ENCODE measurements around the gene METRNL. TPM values are rescaled to one million over a fixed set of nuclear protein-coding genes. Genes with fewer than 3 reads are reported as not detected.

The METRNL gene
- total and polyA plus RNA-seq, 8 donors: 12.7 to 61.8 (median 19.2) TPM

GRCh38 chr17:83034525-83034924 lies 44.9 kb upstream of the METRNL start:
- peaks cover 0 to 59% of the 10 kb centered on the region in 2 donors for H3K36me3 ChIP-seq
- H3K9me3 ChIP-seq: no peaks in the 10 kb centered on the region
- ATAC-seq (no peak), DNase-seq (no peak)
- H3K27me3 ChIP-seq: no peaks in the 10 kb centered on the region
- H3K4me1 ChIP-seq: no peaks in the 10 kb centered on the region
- intact Hi-C loops (cut with DNase I): no loop called here
- TF ChIP-seq, protein P1, sequence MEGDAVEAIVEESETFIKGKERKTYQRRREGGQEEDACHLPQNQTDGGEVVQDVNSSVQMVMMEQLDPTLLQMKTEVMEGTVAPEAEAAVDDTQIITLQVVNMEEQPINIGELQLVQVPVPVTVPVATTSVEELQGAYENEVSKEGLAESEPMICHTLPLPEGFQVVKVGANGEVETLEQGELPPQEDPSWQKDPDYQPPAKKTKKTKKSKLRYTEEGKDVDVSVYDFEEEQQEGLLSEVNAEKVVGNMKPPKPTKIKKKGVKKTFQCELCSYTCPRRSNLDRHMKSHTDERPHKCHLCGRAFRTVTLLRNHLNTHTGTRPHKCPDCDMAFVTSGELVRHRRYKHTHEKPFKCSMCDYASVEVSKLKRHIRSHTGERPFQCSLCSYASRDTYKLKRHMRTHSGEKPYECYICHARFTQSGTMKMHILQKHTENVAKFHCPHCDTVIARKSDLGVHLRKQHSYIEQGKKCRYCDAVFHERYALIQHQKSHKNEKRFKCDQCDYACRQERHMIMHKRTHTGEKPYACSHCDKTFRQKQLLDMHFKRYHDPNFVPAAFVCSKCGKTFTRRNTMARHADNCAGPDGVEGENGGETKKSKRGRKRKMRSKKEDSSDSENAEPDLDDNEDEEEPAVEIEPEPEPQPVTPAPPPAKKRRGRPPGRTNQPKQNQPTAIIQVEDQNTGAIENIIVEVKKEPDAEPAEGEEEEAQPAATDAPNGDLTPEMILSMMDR (IDR thresholded peaks at IDR 0.05): no peak
- H3K27ac ChIP-seq: no peak overlapping the region
- no peak overlapping the region for H3K4me3 ChIP-seq

DNA sequence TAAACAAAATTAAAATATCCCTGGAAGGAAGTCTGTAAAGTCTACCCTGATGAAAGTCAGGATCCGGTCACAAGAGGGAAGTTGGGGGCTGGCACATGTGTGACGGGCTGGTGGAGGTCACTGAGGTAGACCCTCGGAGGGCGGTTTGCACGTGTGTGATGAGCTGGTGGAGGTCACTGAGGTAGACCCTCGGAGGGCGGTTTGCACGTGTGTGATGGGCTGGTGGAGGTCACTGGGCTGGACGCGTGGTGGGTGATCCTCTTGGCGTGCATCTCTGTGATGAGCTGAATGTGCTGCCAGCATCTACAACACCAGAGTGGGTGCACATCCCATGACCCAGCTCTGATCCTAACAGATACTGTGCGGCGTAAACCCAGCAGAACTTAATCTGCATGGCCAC lies 43.7 kb upstream of the METRNL start:
- TF ChIP-seq, protein P1 (IDR thresholded peaks at IDR 0.05): no peak
- intact Hi-C loops (cut with DNase I): no loop called here
- peaks cover 0 to 2% of the 10 kb centered on the region in 2 donors for H3K9me3 ChIP-seq
- H3K4me1 ChIP-seq: no peaks in the 10 kb centered on the region
- no peak for ATAC-seq
- H3K4me3 ChIP-seq: no peak overlapping the region
- H3K36me3 ChIP-seq: peaks cover 0 to 55% of the 10 kb centered on the region in 2 donors
- peak in 1 of 4 donors; percentile 10 for DNase-seq
- no peaks in the 10 kb centered on the region for H3K27me3 ChIP-seq
- no peak overlapping the region for H3K27ac ChIP-seq

DNA sequence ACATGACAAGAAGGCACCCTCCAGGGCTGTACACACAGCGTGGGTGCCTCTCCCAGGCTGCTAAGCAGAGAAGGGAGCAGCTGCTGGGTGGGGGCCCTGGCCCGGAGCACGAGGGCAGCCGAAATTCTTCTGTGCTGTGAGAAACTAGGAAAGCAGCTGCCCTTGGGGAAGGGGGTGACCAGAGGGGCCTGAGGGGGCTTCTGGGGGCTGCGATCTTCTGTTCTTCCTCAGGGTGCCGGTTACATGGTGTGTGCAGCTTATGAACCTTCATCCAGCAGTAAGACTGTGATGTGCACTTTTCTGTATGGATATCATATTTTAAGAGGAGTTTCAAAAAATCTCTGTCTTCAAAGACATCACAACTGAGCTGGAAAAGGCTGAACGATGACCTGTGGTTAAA lies 43.2 kb upstream of the METRNL start:
- Histone ChIP-seq H3K9me3 (peaks cover 0 to 6% of the 10 kb centered on the region in 2 donors), H3K27me3 (no peaks in the 10 kb centered on the region), H3K27ac (no peak overlapping the region), H3K4me1 (no peaks in the 10 kb centered on the region), H3K36me3 (peaks cover 0 to 55% of the 10 kb centered on the region in 2 donors), H3K4me3 (no peak overlapping the region)
- intact Hi-C loops (cut with DNase I): no loop called here
- DNase-seq: peak in 1 of 4 donors; percentile 9
- TF ChIP-seq, protein P1 (IDR thresholded peaks at IDR 0.05): no peak
- no peak for ATAC-seq

GRCh38 chr17:83036666-83037065 lies 42.7 kb upstream of the METRNL start:
- DNase-seq (peak in 1 of 4 donors; percentile 11), ATAC-seq (no peak)
- Histone ChIP-seq H3K4me1 (no peaks in the 10 kb centered on the region), H3K9me3 (peaks cover 0 to 11% of the 10 kb centered on the region in 2 donors), H3K27me3 (no peaks in the 10 kb centered on the region), H3K36me3 (peaks cover 0 to 55% of the 10 kb centered on the region in 2 donors), H3K4me3 (no peak overlapping the region), H3K27ac (no peak overlapping the region)
- TF ChIP-seq, protein P1 (IDR thresholded peaks at IDR 0.05): no peak
- intact Hi-C loops (cut with DNase I): no loop called here

GRCh38 chr17:83037084-83037873 lies 42.1 kb upstream of the METRNL start:
- H3K36me3 ChIP-seq: peaks cover 0 to 58% of the 10 kb centered on the region in 2 donors
- peak in 1 of 4 donors; percentile 22 for DNase-seq
- ATAC-seq: no peak
- H3K27me3 ChIP-seq: no peaks in the 10 kb centered on the region
- H3K4me1 ChIP-seq: no peaks in the 10 kb centered on the region
- peaks cover 0 to 17% of the 10 kb centered on the region in 2 donors for H3K9me3 ChIP-seq
- H3K4me3 ChIP-seq: no peak overlapping the region
- no peak overlapping the region for H3K27ac ChIP-seq
- intact Hi-C loops (cut with DNase I): no loop called here
- TF ChIP-seq, protein P1 (IDR thresholded peaks at IDR 0.05): no peak
